ENCODE data around the gene CDC42EP3.

DNA sequence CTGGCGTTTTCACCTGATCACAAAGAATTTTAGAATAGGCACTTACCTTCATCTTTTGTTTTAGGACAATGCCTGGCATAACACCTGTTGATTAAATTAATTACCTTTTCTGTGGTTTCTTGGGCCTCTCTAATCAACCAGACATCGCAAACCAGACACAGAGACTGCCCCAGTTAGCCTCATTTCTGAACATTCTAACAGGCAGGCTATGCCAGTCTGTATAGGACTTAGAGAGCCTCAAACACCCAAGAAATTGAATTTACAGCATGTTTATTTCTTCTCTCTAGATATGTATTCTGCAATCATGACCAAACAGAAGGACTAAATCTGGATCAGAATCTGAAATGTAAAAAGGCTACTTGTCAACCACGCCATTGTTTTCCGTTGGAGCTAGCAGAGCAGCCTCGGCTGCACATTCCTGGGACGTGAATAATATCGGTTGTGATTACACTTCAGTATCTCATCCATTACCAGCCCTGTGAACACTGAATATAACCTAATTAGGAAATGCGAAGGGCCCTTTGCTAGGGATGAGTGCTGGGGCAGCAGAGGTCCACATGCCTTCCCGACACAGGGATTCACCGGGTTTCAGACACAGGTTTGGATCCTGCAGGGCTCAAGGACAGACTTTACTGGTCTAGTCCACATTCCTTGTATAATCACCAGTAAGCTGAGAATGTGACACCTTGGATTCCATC is 17.5 kb upstream of the CDC42EP3 start:
- TF ChIP-seq SP1 (CRISPR knock-in tag; conservative IDR thresholded peaks at IDR 0.05) (no peak), CTCF (IDR thresholded peaks at IDR 0.05) (no peak), CREB1 (CRISPR knock-in tag; IDR thresholded peaks at IDR 0.05) (no peak)
